GM19193 (cell line): ENCODE data around the gene RAB3GAP2.

Experiments used
- POLR2A ChIP-seq: IDR thresholded peaks from 4 replicates; pipeline ENCODE4 v1.6.1; 2011; ENCODE audit not compliant: insufficient read depth, insufficient read length; ENCODE audit errors: extremely low read depth

The RAB3GAP2 gene

GRCh38 chr1:220222939-220223338, 49.3 kb downstream of the RAB3GAP2 start:
- no peak for TF ChIP-seq POLR2A

GRCh38 chr1:220221670-220222069, 50.6 kb downstream of the RAB3GAP2 start:
- TF ChIP-seq POLR2A: no peak

GRCh38 chr1:220221269-220221668, 51.0 kb downstream of the RAB3GAP2 start:
- no peak for TF ChIP-seq POLR2A

GRCh38 chr1:220219865-220220698, 52.2 kb downstream of the RAB3GAP2 start:
- peak; percentile 60 for TF ChIP-seq POLR2A

GRCh38 chr1:220219136-220219442, 53.2 kb downstream of the RAB3GAP2 start:
- TF ChIP-seq POLR2A: no peak

- TF ChIP-seq POLR2A: no peak
These were observed 54.8 kb downstream of the RAB3GAP2 start for GRCh38 chr1:220217383-220217988.

- TF ChIP-seq POLR2A: no peak
These were observed 58.8 kb downstream of the RAB3GAP2 start for GRCh38 chr1:220213382-220213983.

GRCh38 chr1:220207411-220207810, 64.8 kb downstream of the RAB3GAP2 start:
- no peak for TF ChIP-seq POLR2A

- no peak for TF ChIP-seq POLR2A
These were observed 68.4 kb downstream of the RAB3GAP2 start for GRCh38 chr1:220203816-220204215.

- no peak for TF ChIP-seq POLR2A
These were observed 73.9 kb downstream of the RAB3GAP2 start for GRCh38 chr1:220198186-220199005.

GRCh38 chr1:220195701-220196100, 76.6 kb downstream of the RAB3GAP2 start:
- TF ChIP-seq POLR2A: no peak

GRCh38 chr1:220189750-220190347, 82.4 kb downstream of the RAB3GAP2 start:
- no peak for TF ChIP-seq POLR2A

- TF ChIP-seq POLR2A: no peak
These were observed 83.7 kb downstream of the RAB3GAP2 start for GRCh38 chr1:220188538-220188937.

GRCh38 chr1:220186752-220187151, 85.5 kb downstream of the RAB3GAP2 start:
- no peak for TF ChIP-seq POLR2A

GRCh38 chr1:220184506-220184905, 87.7 kb downstream of the RAB3GAP2 start:
- no peak for TF ChIP-seq POLR2A
